H9 (cell line): ENCODE measurements around the gene AGBL4. TPM values are rescaled to one million over a fixed set of nuclear protein-coding genes. Genes with fewer than 3 reads are reported as not detected.

Source experiments
- DNase-seq: peaks from one replicate; pipeline ENCODE4 v3.0.0-alpha.2; 2017
- H2AFZ ChIP-seq: one replicate; pipeline ENCODE4 v1.6.1; 2013; ENCODE audit warnings: mild to moderate bottlenecking, low read length, control low read depth, moderate library complexity
- H2AK5ac ChIP-seq: 2 replicates; pipeline ENCODE4 v1.6.1; 2013; ENCODE audit warnings: low read length, control low read depth, mixed read lengths; ENCODE audit not compliant: insufficient read length
- H2BK120ac ChIP-seq: one replicate; pipeline ENCODE4 v1.6.1; 2013; ENCODE audit warnings: low read depth, mild to moderate bottlenecking, low read length, control low read depth, inconsistent platforms; ENCODE audit not compliant: poor library complexity, severe bottlenecking
- H2BK12ac ChIP-seq: 2 replicates; pipeline ENCODE4 v1.6.1; 2013; ENCODE audit warnings: low read length, control low read depth, mixed read lengths, low read depth; ENCODE audit not compliant: insufficient read length
- H2BK15ac ChIP-seq: 2 replicates; pipeline ENCODE4 v1.6.1; 2013; ENCODE audit warnings: low read depth, low read length, control low read depth
- H2BK20ac ChIP-seq: one replicate; pipeline ENCODE4 v1.6.1; 2013; ENCODE audit warnings: low read depth, mild to moderate bottlenecking, low read length, control low read depth, inconsistent platforms; ENCODE audit not compliant: poor library complexity, severe bottlenecking
- H2BK5ac ChIP-seq: 2 replicates; pipeline ENCODE4 v1.6.1; 2013; ENCODE audit warnings: low read length, control low read depth, mixed read lengths; ENCODE audit not compliant: insufficient read length
- H3K14ac ChIP-seq: 2 replicates; pipeline ENCODE4 v1.6.1; 2013; ENCODE audit warnings: low read length, control low read depth; ENCODE audit not compliant: insufficient read depth
- H3K18ac ChIP-seq: 2 replicates; pipeline ENCODE4 v1.6.1; 2013; ENCODE audit warnings: low read depth, mild to moderate bottlenecking, mixed read lengths, low read length, control low read depth; ENCODE audit not compliant: insufficient read length
- H3K23ac ChIP-seq: 2 replicates; pipeline ENCODE4 v1.6.1; 2013; ENCODE audit warnings: low read length, control low read depth, mixed read lengths, low read depth; ENCODE audit not compliant: insufficient read length
- H3K23me2 ChIP-seq: 2 replicates; pipeline ENCODE4 v1.6.1; 2013; ENCODE audit warnings: low read depth, mild to moderate bottlenecking, mixed read lengths, low read length, control low read depth; ENCODE audit not compliant: insufficient read length, poor library complexity, severe bottlenecking
- H3K27ac ChIP-seq: 2 replicates; pipeline ENCODE4 v1.5.1; 2013; ENCODE audit warnings: low read length, control low read depth, mixed read lengths, low read depth; ENCODE audit not compliant: insufficient read length
- H3K27me3 ChIP-seq: 2 replicates; pipeline ENCODE4 v1.6.1; 2013; ENCODE audit warnings: low read length, control low read depth, inconsistent platforms; ENCODE audit not compliant: insufficient read depth
- H3K4ac ChIP-seq: 2 replicates; pipeline ENCODE4 v1.6.1; 2013; ENCODE audit warnings: low read depth, mild to moderate bottlenecking, control low read depth, inconsistent platforms, low read length, moderate library complexity
- H3K4me1 ChIP-seq: 2 replicates; pipeline ENCODE4 v1.6.1; 2013; ENCODE audit warnings: low read length, control low read depth, inconsistent platforms; ENCODE audit not compliant: insufficient read depth
- H3K4me2 ChIP-seq: 2 replicates; pipeline ENCODE4 v1.6.1; 2013; ENCODE audit warnings: low read length, control low read depth, mixed read lengths; ENCODE audit not compliant: insufficient read length, insufficient read depth
- H3K56ac ChIP-seq: 2 replicates; pipeline ENCODE4 v1.6.1; 2013; ENCODE audit warnings: low read depth, mild to moderate bottlenecking, mixed read lengths, low read length, control low read depth; ENCODE audit not compliant: insufficient read length
- H3K79me1 ChIP-seq: 2 replicates; pipeline ENCODE4 v1.6.1; 2013; ENCODE audit warnings: low read depth, mild to moderate bottlenecking, moderate library complexity, low read length, control low read depth, inconsistent platforms; ENCODE audit not compliant: insufficient read depth, poor library complexity, severe bottlenecking
- H3K79me2 ChIP-seq: 2 replicates; pipeline ENCODE4 v1.6.1; 2013; ENCODE audit warnings: low read length, control low read depth, inconsistent platforms; ENCODE audit not compliant: insufficient read depth
- H3K9ac ChIP-seq: 2 replicates; pipeline ENCODE4 v1.6.1; 2013; ENCODE audit warnings: low read length, control low read depth, mixed read lengths; ENCODE audit not compliant: insufficient read length; ENCODE audit errors: extremely low read depth
- H3K9me3 ChIP-seq: one replicate; pipeline ENCODE4 v1.6.1; 2013; ENCODE audit warnings: low read depth, low read length, inconsistent platforms; ENCODE audit not compliant: control insufficient read depth
- H3T11ph ChIP-seq: one replicate; pipeline ENCODE4 v1.6.1; 2013; ENCODE audit warnings: mild to moderate bottlenecking, low read length, control low read depth, inconsistent platforms
- H4K20me1 ChIP-seq: one replicate; pipeline ENCODE4 v1.6.1; 2013; ENCODE audit not compliant: control insufficient read depth, insufficient read length, insufficient read depth
- H4K5ac ChIP-seq: 2 replicates; pipeline ENCODE4 v1.6.1; 2013; ENCODE audit warnings: low read depth, mild to moderate bottlenecking, mixed read lengths, low read length, control low read depth; ENCODE audit not compliant: insufficient read length
- H4K8ac ChIP-seq: replicated peaks from 2 replicates; pipeline ENCODE4 v1.6.1; 2013; ENCODE audit warnings: low read length, control low read depth, mixed read lengths, low read depth; ENCODE audit not compliant: insufficient read length
- H4K91ac ChIP-seq: 2 replicates; pipeline ENCODE4 v1.6.1; 2013; ENCODE audit warnings: low read depth, mild to moderate bottlenecking, moderate library complexity, mixed read lengths, low read length, control low read depth; ENCODE audit not compliant: insufficient read length
- H3K27ac Mint-ChIP-seq, 3 experiments: 2 replicates in 2 of 3; 3 replicates in 1 of 3; pipeline ENCODE4 v1.8.0; 2020 to 2021; ENCODE audit warnings: mixed read lengths in 3 of 3, mild to moderate bottlenecking in 1 of 3, moderate library complexity in 1 of 3
- H3K27me3 Mint-ChIP-seq: 2 replicates; pipeline ENCODE4 v1.8.0; 2021; ENCODE audit warnings: low read depth, mild to moderate bottlenecking, moderate library complexity, mixed read lengths
- H3K36me3 Mint-ChIP-seq, 3 experiments: 2 replicates in 2 of 3; 3 replicates in 1 of 3; pipeline ENCODE4 v1.8.0; 2020 to 2021; ENCODE audit warnings: low read depth in 3 of 3, mixed read lengths in 3 of 3; ENCODE audit not compliant: insufficient read depth in 1 of 3
- H3K4me1 Mint-ChIP-seq, 2 experiments: 2 replicates each; pipeline ENCODE4 v1.8.0; 2020; ENCODE audit warnings: mixed read lengths in 2 of 2
- H3K4me3 Mint-ChIP-seq, 2 experiments: 2 replicates in 1 of 2; 3 replicates in 1 of 2; pipeline ENCODE4 v1.8.0; 2020 to 2021; ENCODE audit warnings: mild to moderate bottlenecking in 2 of 2, mixed read lengths in 2 of 2, moderate library complexity in 1 of 2
- H3K9me3 Mint-ChIP-seq, 2 experiments: 2 replicates in 1 of 2; 3 replicates in 1 of 2; pipeline ENCODE4 v1.8.0; 2020; ENCODE audit warnings: mild to moderate bottlenecking in 2 of 2, mixed read lengths in 2 of 2, moderate library complexity in 1 of 2
- WGBS: extraction: QIAGEN DNeasy Blood & Tissue Kit; methylation state at CpG from one replicate; pipeline ENCODE4 v1.1.7; 2013; ENCODE audit warnings: missing lambda C conversion rate, low lambda C conversion rate, mixed read lengths; ENCODE audit not compliant: insufficient read length; ENCODE audit errors: extremely low coverage; 5-methylcytosine and 5-hydroxymethylcytosine counted together
- total RNA-seq: library from RNA; stranded (reverse); gene quantifications from 2 replicates; pipeline ENCODE4 v1.2.1, GENCODE V29; 2021
- TF ChIP-seq, protein P1 (sequence below): fragments of 200-600 bp; sonication (generic); conservative IDR thresholded peaks from 3 replicates; pipeline ENCODE4 v1.8.0; 2021; ENCODE audit warnings: antibody characterized with exemption, mild to moderate bottlenecking

The AGBL4 gene
- total RNA-seq, 1 experiment from 2014 or later, result not detected

DNA sequence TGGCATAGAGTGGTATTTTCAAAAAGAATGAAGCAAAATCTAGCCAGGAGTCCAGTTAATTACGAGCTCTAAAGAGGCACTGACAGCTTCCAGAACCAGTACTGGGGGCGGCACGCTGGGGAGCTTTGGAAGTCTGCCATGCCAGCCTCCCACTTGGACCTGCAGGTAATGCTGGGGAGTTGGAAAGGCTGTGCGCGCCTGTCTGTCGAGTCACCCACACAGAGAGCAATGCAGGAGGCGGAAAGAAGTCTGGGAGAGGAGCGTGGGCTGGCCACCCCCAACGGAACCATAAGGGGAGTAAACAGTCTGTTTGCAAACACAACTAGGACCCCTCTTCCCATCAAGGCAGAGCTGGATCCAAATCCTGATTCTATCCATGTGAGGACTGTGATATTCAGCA, 1331.5 kb downstream of the AGBL4 start:
- TF ChIP-seq, protein P1, sequence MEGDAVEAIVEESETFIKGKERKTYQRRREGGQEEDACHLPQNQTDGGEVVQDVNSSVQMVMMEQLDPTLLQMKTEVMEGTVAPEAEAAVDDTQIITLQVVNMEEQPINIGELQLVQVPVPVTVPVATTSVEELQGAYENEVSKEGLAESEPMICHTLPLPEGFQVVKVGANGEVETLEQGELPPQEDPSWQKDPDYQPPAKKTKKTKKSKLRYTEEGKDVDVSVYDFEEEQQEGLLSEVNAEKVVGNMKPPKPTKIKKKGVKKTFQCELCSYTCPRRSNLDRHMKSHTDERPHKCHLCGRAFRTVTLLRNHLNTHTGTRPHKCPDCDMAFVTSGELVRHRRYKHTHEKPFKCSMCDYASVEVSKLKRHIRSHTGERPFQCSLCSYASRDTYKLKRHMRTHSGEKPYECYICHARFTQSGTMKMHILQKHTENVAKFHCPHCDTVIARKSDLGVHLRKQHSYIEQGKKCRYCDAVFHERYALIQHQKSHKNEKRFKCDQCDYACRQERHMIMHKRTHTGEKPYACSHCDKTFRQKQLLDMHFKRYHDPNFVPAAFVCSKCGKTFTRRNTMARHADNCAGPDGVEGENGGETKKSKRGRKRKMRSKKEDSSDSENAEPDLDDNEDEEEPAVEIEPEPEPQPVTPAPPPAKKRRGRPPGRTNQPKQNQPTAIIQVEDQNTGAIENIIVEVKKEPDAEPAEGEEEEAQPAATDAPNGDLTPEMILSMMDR, result no peak
- H3K9ac ChIP-seq, result no peak overlapping the region
- H3K23me2 ChIP-seq, result no peaks in the 10 kb centered on the region
- H4K8ac ChIP-seq, result no peak overlapping the region
- H4K20me1 ChIP-seq, result no peaks in the 10 kb centered on the region
- Mint-ChIP-seq H3K27ac (no peak overlapping the region), H3K27me3 (peaks cover 5% of the 10 kb centered on the region; the same call in 1 of the 2 replicates), H3K4me1 (peaks cover 2 to 15% of the 10 kb centered on the region in 2 experiments; a peak in 2 of 4 replicates), H3K4me3 (no peak overlapping the region), H3K36me3 (no peaks in the 10 kb centered on the region), H3K9me3 (no peaks in the 10 kb centered on the region; a peak in 1 of 5 replicates)
- no peak overlapping the region for H3K23ac ChIP-seq
- no peak overlapping the region for H2BK5ac ChIP-seq
- no peak overlapping the region for H3K4me2 ChIP-seq
- H3K4me1 ChIP-seq, result no peaks in the 10 kb centered on the region
- H3K56ac ChIP-seq, result no peak overlapping the region
- H3K4ac ChIP-seq, result no peak overlapping the region
- no peaks in the 10 kb centered on the region for H3K79me1 ChIP-seq
- H2BK20ac ChIP-seq, result no peak overlapping the region
- DNase-seq, result no peak
- H3K27ac ChIP-seq, result no peak overlapping the region
- no peak overlapping the region for H2BK120ac ChIP-seq
- H3K79me2 ChIP-seq, result no peaks in the 10 kb centered on the region
- H3K9me3 ChIP-seq, result no peaks in the 10 kb centered on the region
- no CpG with 5 or more reads among the region's 9 CpGs for WGBS
- no peak overlapping the region for H2AK5ac ChIP-seq
- no peaks in the 10 kb centered on the region for H3K27me3 ChIP-seq
- H2BK15ac ChIP-seq, result no peak overlapping the region
- no peak overlapping the region for H4K5ac ChIP-seq
- H2AFZ ChIP-seq, result no peak overlapping the region
- H3K18ac ChIP-seq, result no peak overlapping the region
- H4K91ac ChIP-seq, result no peak overlapping the region
- no peak overlapping the region for H2BK12ac ChIP-seq
- H3K14ac ChIP-seq, result no peak overlapping the region
- H3T11ph ChIP-seq, result no peak overlapping the region
